GM19467 (cell line): ENCODE results near the gene RBL1.
"Not testable (repeated sequence)": the region's sequence is repeated elsewhere in the genome, so short reads cannot be mapped to it uniquely, and the experiment has no call there.

ENCODE experiments used
- ATAC-seq: cut with Tn5 transposase; IDR thresholded peaks from one replicate; pipeline ENCODE4 v1.9.1; 2021; ENCODE audit warnings: mild to moderate bottlenecking, moderate library complexity; ENCODE audit not compliant: unreplicated experiment

Gene RBL1

GRCh38 chr20:37095599-37096414, at the start of gene RBL1:
RBL1 (minus strand) TSS chr20:37095997; CDS start chr20:37095928, 69 bp downstream.
- peak; percentile 72 for ATAC-seq

GRCh38 chr20:37144856-37145404, 49.1 kb upstream of the RBL1 start:
- ATAC-seq: no peak

GRCh38 chr20:37142708-37143107, 46.9 kb upstream of the RBL1 start:
- no peak for ATAC-seq

GRCh38 chr20:37137547-37137946, 41.8 kb upstream of the RBL1 start:
- ATAC-seq: no peak

GRCh38 chr20:37133952-37134351, 38.2 kb upstream of the RBL1 start:
- ATAC-seq: no peak

- no peak for ATAC-seq
These were observed 35.7 kb upstream of the RBL1 start for GRCh38 chr20:37131486-37131885.

- no peak for ATAC-seq
These were observed 33.0 kb upstream of the RBL1 start for GRCh38 chr20:37128803-37129202.

- not testable (repeated sequence) for ATAC-seq
These were observed 30.5 kb upstream of the RBL1 start for GRCh38 chr20:37126290-37126689.

GRCh38 chr20:37123441-37123840, 27.6 kb upstream of the RBL1 start:
- no peak for ATAC-seq

- no peak for ATAC-seq
These were observed 24.7 kb upstream of the RBL1 start for GRCh38 chr20:37120497-37120896.

- ATAC-seq: no peak
These were observed 23.7 kb upstream of the RBL1 start for GRCh38 chr20:37119356-37120036.

GRCh38 chr20:37114012-37114411, 18.2 kb upstream of the RBL1 start:
- ATAC-seq: no peak

- no peak for ATAC-seq
These were observed 16.2 kb upstream of the RBL1 start for GRCh38 chr20:37111926-37112455.

- ATAC-seq: no peak
These were observed 12.9 kb upstream of the RBL1 start for GRCh38 chr20:37108676-37109075.

- no peak for ATAC-seq
These were observed 6.8 kb upstream of the RBL1 start for GRCh38 chr20:37102571-37102970.

- no peak for ATAC-seq
These were observed 731 bp upstream of the RBL1 start for GRCh38 chr20:37096415-37097041.

- peak; percentile 20 for ATAC-seq
These were observed 644 bp downstream of the RBL1 start for GRCh38 chr20:37095108-37095598.

- ATAC-seq: no peak
These were observed 5.4 kb downstream of the RBL1 start for GRCh38 chr20:37090407-37090806.

- ATAC-seq: no peak
These were observed 14.0 kb downstream of the RBL1 start for GRCh38 chr20:37081717-37082289.

- no peak for ATAC-seq
These were observed 18.8 kb downstream of the RBL1 start for GRCh38 chr20:37077009-37077408.
